ENCODE results near the gene GABARAPL2.
"Not testable (repeated sequence)": the region's sequence is repeated elsewhere in the genome, so short reads cannot be mapped to it uniquely, and the experiment has no call there.

The GABARAPL2 gene

GRCh38 chr16:75566040-75566757 lies at the start of gene GABARAPL2:
Gene GABARAPL2 (plus strand): TSS chr16:75566379. CDS start chr16:75566487, 108 bp downstream.
- DNase-seq (ENCODE audit: low read depth in 4 of 4, low spot score in 1 of 4) = peak; percentile 76 to 90 (median 86)

- DNase-seq (ENCODE audit: low read depth in 4 of 4, low spot score in 1 of 4) = no peak
Observed at GRCh38 chr16:75519175-75519574, 47.0 kb upstream of the GABARAPL2 start.

GRCh38 chr16:75526032-75526790 lies 40.0 kb upstream of the GABARAPL2 start:
- DNase-seq (ENCODE audit: low read depth in 4 of 4, low spot score in 1 of 4) = no peak

GRCh38 chr16:75527825-75528299 lies 38.3 kb upstream of the GABARAPL2 start:
- DNase-seq (ENCODE audit: low read depth in 4 of 4, low spot score in 1 of 4) = no peak

GRCh38 chr16:75529056-75529905 lies 36.9 kb upstream of the GABARAPL2 start:
- no peak for DNase-seq (ENCODE audit: low read depth in 4 of 4, low spot score in 1 of 4)

GRCh38 chr16:75529959-75530358 lies 36.2 kb upstream of the GABARAPL2 start:
- DNase-seq (ENCODE audit: low read depth in 4 of 4, low spot score in 1 of 4) = no peak

GRCh38 chr16:75532142-75532765 lies 33.9 kb upstream of the GABARAPL2 start:
- no peak for DNase-seq (ENCODE audit: low read depth in 4 of 4, low spot score in 1 of 4)

- DNase-seq (ENCODE audit: low read depth in 4 of 4, low spot score in 1 of 4) = no peak
Observed at GRCh38 chr16:75532791-75533190, 33.4 kb upstream of the GABARAPL2 start.

GRCh38 chr16:75534560-75535205 lies 31.5 kb upstream of the GABARAPL2 start:
- DNase-seq (ENCODE audit: low read depth in 4 of 4, low spot score in 1 of 4) = no peak

- DNase-seq (ENCODE audit: low read depth in 4 of 4, low spot score in 1 of 4) = no peak
Observed at GRCh38 chr16:75535211-75535843, 30.9 kb upstream of the GABARAPL2 start.

GRCh38 chr16:75535901-75536300 lies 30.3 kb upstream of the GABARAPL2 start, which contains the start of gene CHST5:
Gene CHST5 (minus strand): TSS chr16:75536108. CDS start chr16:75530384, 5,724 bp downstream.
- no peak for DNase-seq (ENCODE audit: low read depth in 4 of 4, low spot score in 1 of 4)

GRCh38 chr16:75537776-75538175 lies 28.4 kb upstream of the GABARAPL2 start:
- no peak for DNase-seq (ENCODE audit: low read depth in 4 of 4, low spot score in 1 of 4)

- not testable (repeated sequence) for DNase-seq (ENCODE audit: low read depth in 4 of 4, low spot score in 1 of 4)
Observed at GRCh38 chr16:75538882-75539565, 27.2 kb upstream of the GABARAPL2 start.

- no peak for DNase-seq (ENCODE audit: low read depth in 4 of 4, low spot score in 1 of 4)
Observed at GRCh38 chr16:75541236-75541635, 24.9 kb upstream of the GABARAPL2 start.

- DNase-seq (ENCODE audit: low read depth in 4 of 4, low spot score in 1 of 4) = not testable (repeated sequence)
Observed at GRCh38 chr16:75542462-75542861, 23.7 kb upstream of the GABARAPL2 start.

GRCh38 chr16:75545879-75546278 lies 20.3 kb upstream of the GABARAPL2 start:
- not testable (repeated sequence) for DNase-seq (ENCODE audit: low read depth in 4 of 4, low spot score in 1 of 4)

- DNase-seq (ENCODE audit: low read depth in 4 of 4, low spot score in 1 of 4) = no peak
Observed at GRCh38 chr16:75546293-75546692, 19.9 kb upstream of the GABARAPL2 start.

GRCh38 chr16:75548456-75548855 lies 17.7 kb upstream of the GABARAPL2 start:
- DNase-seq (ENCODE audit: low read depth in 4 of 4, low spot score in 1 of 4) = not testable (repeated sequence)

- no peak for DNase-seq (ENCODE audit: low read depth in 4 of 4, low spot score in 1 of 4)
Observed at GRCh38 chr16:75550211-75550662, 15.9 kb upstream of the GABARAPL2 start.

All from stimulated activated CD4-positive, alpha-beta T cell treated with anti-CD3 and anti-CD28 coated beads, Interleukin-1b, Interleukin-23, amount 100 ng/mL, for 24 hours (primary cell).